KG1 (cell line): ENCODE measurements around the gene GART.
"Not testable (repeated sequence)": the region's sequence is repeated elsewhere in the genome, so short reads cannot be mapped to it uniquely, and the experiment has no call there.

Experiments
- DNase-seq: peaks from one replicate; lab custom pipeline; 2025; lab: John Stamatoyannopoulos, UW

GART gene

GRCh38 chr21:33541756-33542639, at the start of gene GART:
Gene GART (minus strand): TSS chr21:33542117. CDS start chr21:33539315, 2,802 bp downstream.
- DNase-seq, result peak; percentile 56

GRCh38 chr21:33588485-33589335, 46.8 kb upstream of the GART start, which contains the start of gene DONSON:
Gene DONSON (minus strand): TSS chr21:33588684. CDS start chr21:33588641, 43 bp downstream.
- DNase-seq, result peak; percentile 82

GRCh38 chr21:33587792-33588484, 46.0 kb upstream of the GART start:
- no peak for DNase-seq

GRCh38 chr21:33586927-33587326, 45.0 kb upstream of the GART start:
- no peak for DNase-seq

GRCh38 chr21:33584455-33584854, 42.5 kb upstream of the GART start:
- DNase-seq, result no peak

GRCh38 chr21:33578959-33579542, 37.1 kb upstream of the GART start:
- no peak for DNase-seq

GRCh38 chr21:33578214-33578613, 36.3 kb upstream of the GART start:
- no peak for DNase-seq

GRCh38 chr21:33576741-33577141, 34.8 kb upstream of the GART start:
- DNase-seq, result not testable (repeated sequence)

- no peak for DNase-seq
Observed at GRCh38 chr21:33572350-33572749, 30.4 kb upstream of the GART start.

- no peak for DNase-seq
Observed at GRCh38 chr21:33569991-33570390, 28.1 kb upstream of the GART start.

GRCh38 chr21:33568448-33568847, 26.5 kb upstream of the GART start:
- DNase-seq, result no peak

- no peak for DNase-seq
Observed at GRCh38 chr21:33567914-33568313, 26.0 kb upstream of the GART start.

- DNase-seq, result no peak
Observed at GRCh38 chr21:33566514-33566913, 24.6 kb upstream of the GART start.

GRCh38 chr21:33562389-33562788, 20.5 kb upstream of the GART start:
- no peak for DNase-seq

GRCh38 chr21:33561373-33561772, 19.5 kb upstream of the GART start:
- no peak for DNase-seq

- DNase-seq, result no peak
Observed at GRCh38 chr21:33560965-33561364, 19.0 kb upstream of the GART start.

- DNase-seq, result no peak
Observed at GRCh38 chr21:33559813-33560212, 17.9 kb upstream of the GART start.

GRCh38 chr21:33558777-33559421, 17.0 kb upstream of the GART start:
- DNase-seq, result no peak

- no peak for DNase-seq
Observed at GRCh38 chr21:33557447-33557846, 15.5 kb upstream of the GART start.

- DNase-seq, result no peak
Observed at GRCh38 chr21:33554982-33555344, 13.0 kb upstream of the GART start.

- DNase-seq, result no peak
Observed at GRCh38 chr21:33554236-33554981, 12.5 kb upstream of the GART start.
